ACC112 (cell line): ENCODE results near the gene VENTX.

Experiments used
- H2AFZ ChIP-seq: fragments of 200-600 bp; sonication (generic); one replicate; pipeline ENCODE4 v1.6.0; 2017; ENCODE audit warnings: antibody characterized with exemption, low read length; ENCODE audit not compliant: unreplicated experiment
- H3K27ac ChIP-seq: fragments of 200-600 bp; sonication (generic); 2 replicates; pipeline ENCODE4 v1.5.1; 2014; ENCODE audit warnings: low read depth, mild to moderate bottlenecking, antibody characterized with exemption, low read length, moderate library complexity
- H3K27me3 ChIP-seq: fragments of 200-600 bp; sonication (generic); 2 replicates; pipeline ENCODE4 v1.6.1; 2014; ENCODE audit warnings: mild to moderate bottlenecking, antibody characterized with exemption, low read length, moderate library complexity, mixed read lengths; ENCODE audit not compliant: insufficient read depth
- H3K36me3 ChIP-seq: fragments of 200-600 bp; sonication (generic); 2 replicates; pipeline ENCODE4 v1.6.1; 2016; ENCODE audit warnings: mild to moderate bottlenecking, antibody characterized with exemption, low read length, moderate library complexity, mixed read lengths; ENCODE audit not compliant: insufficient read depth
- H3K4me1 ChIP-seq: fragments of 200-600 bp; sonication (generic); one replicate; pipeline ENCODE4 v1.6.1; 2016; ENCODE audit warnings: low read length, mixed read lengths; ENCODE audit not compliant: insufficient read depth, unreplicated experiment, control insufficient read depth
- H3K4me3 ChIP-seq: fragments of 200-600 bp; sonication (generic); 2 replicates; pipeline ENCODE4 v1.5.1; 2014; ENCODE audit warnings: mild to moderate bottlenecking, low read depth, low read length
- H3K79me2 ChIP-seq: fragments of 200-600 bp; sonication (generic); one replicate; pipeline ENCODE4 v1.6.0; 2016; ENCODE audit warnings: low read length; ENCODE audit not compliant: control insufficient read depth, unreplicated experiment, insufficient read depth

VENTX gene

GRCh38 chr10:133202778-133203651, 34.6 kb upstream of the VENTX start:
- Histone ChIP-seq H3K36me3 (no peaks in the 10 kb centered on the region), H3K27ac (no peak overlapping the region), H3K27me3 (no peaks in the 10 kb centered on the region), H3K4me3 (no peak overlapping the region), H2AFZ (no peak overlapping the region), H3K79me2 (no peaks in the 10 kb centered on the region), H3K4me1 (no peaks in the 10 kb centered on the region)

- no peaks in the 10 kb centered on the region for H3K4me1 ChIP-seq
- H3K27me3 ChIP-seq: no peaks in the 10 kb centered on the region
- no peak overlapping the region for H3K27ac ChIP-seq
- H3K36me3 ChIP-seq: no peaks in the 10 kb centered on the region
- H3K79me2 ChIP-seq: no peaks in the 10 kb centered on the region
- no peak overlapping the region for H3K4me3 ChIP-seq
- no peak overlapping the region for H2AFZ ChIP-seq
Observed at GRCh38 chr10:133203652-133204195, 33.9 kb upstream of the VENTX start.

- H3K36me3 ChIP-seq: no peaks in the 10 kb centered on the region
Observed at GRCh38 chr10:133204226-133205015, 33.2 kb upstream of the VENTX start.

GRCh38 chr10:133205146-133205545, 32.5 kb upstream of the VENTX start:
- no peaks in the 10 kb centered on the region for H3K27me3 ChIP-seq
- H3K4me1 ChIP-seq: no peaks in the 10 kb centered on the region
- H3K27ac ChIP-seq: no peak overlapping the region
- no peak overlapping the region for H2AFZ ChIP-seq
- H3K36me3 ChIP-seq: no peaks in the 10 kb centered on the region
- no peak overlapping the region for H3K4me3 ChIP-seq
- H3K79me2 ChIP-seq: no peaks in the 10 kb centered on the region

More at GRCh38 chr10:133204226-133205015, 33.2 kb upstream of the VENTX start:
- Histone ChIP-seq H2AFZ (no peak overlapping the region), H3K27me3 (no peaks in the 10 kb centered on the region), H3K4me3 (no peak overlapping the region), H3K27ac (no peak overlapping the region), H3K79me2 (no peaks in the 10 kb centered on the region), H3K4me1 (no peaks in the 10 kb centered on the region)

- H3K4me1 ChIP-seq: no peaks in the 10 kb centered on the region
- no peaks in the 10 kb centered on the region for H3K36me3 ChIP-seq
- no peaks in the 10 kb centered on the region for H3K79me2 ChIP-seq
- H3K27me3 ChIP-seq: no peaks in the 10 kb centered on the region
- H3K4me3 ChIP-seq: no peak overlapping the region
- no peak overlapping the region for H3K27ac ChIP-seq
- no peak overlapping the region for H2AFZ ChIP-seq
Observed at GRCh38 chr10:133206356-133207040, 31.2 kb upstream of the VENTX start.

- H3K36me3 ChIP-seq: no peaks in the 10 kb centered on the region
- no peaks in the 10 kb centered on the region for H3K27me3 ChIP-seq
- H2AFZ ChIP-seq: no peak overlapping the region
- H3K27ac ChIP-seq: no peak overlapping the region
- H3K4me3 ChIP-seq: no peak overlapping the region
- H3K4me1 ChIP-seq: no peaks in the 10 kb centered on the region
- H3K79me2 ChIP-seq: no peaks in the 10 kb centered on the region
Observed at GRCh38 chr10:133207041-133207600, 30.5 kb upstream of the VENTX start.

- no peaks in the 10 kb centered on the region for H3K4me1 ChIP-seq
Observed at GRCh38 chr10:133207627-133208026, 30.0 kb upstream of the VENTX start.

GRCh38 chr10:133208466-133208865, 29.2 kb upstream of the VENTX start:
- no peak overlapping the region for H3K4me3 ChIP-seq
- no peak overlapping the region for H3K27ac ChIP-seq
- no peaks in the 10 kb centered on the region for H3K27me3 ChIP-seq
- no peaks in the 10 kb centered on the region for H3K36me3 ChIP-seq
- H3K4me1 ChIP-seq: no peaks in the 10 kb centered on the region
- no peaks in the 10 kb centered on the region for H3K79me2 ChIP-seq
- no peak overlapping the region for H2AFZ ChIP-seq

More at GRCh38 chr10:133207627-133208026, 30.0 kb upstream of the VENTX start:
- Histone ChIP-seq H3K27me3 (no peaks in the 10 kb centered on the region), H3K36me3 (no peaks in the 10 kb centered on the region), H3K27ac (no peak overlapping the region), H3K79me2 (no peaks in the 10 kb centered on the region), H3K4me3 (no peak overlapping the region), H2AFZ (no peak overlapping the region)

GRCh38 chr10:133209117-133209516, 28.5 kb upstream of the VENTX start:
- Histone ChIP-seq H3K4me1 (no peaks in the 10 kb centered on the region), H3K36me3 (no peaks in the 10 kb centered on the region), H3K27me3 (no peaks in the 10 kb centered on the region), H3K79me2 (no peaks in the 10 kb centered on the region), H3K27ac (no peak overlapping the region), H3K4me3 (no peak overlapping the region), H2AFZ (no peak overlapping the region)

GRCh38 chr10:133209641-133210040, 28.0 kb upstream of the VENTX start:
- H3K79me2 ChIP-seq: no peaks in the 10 kb centered on the region
- no peak overlapping the region for H3K4me3 ChIP-seq
- no peaks in the 10 kb centered on the region for H3K27me3 ChIP-seq
- no peak overlapping the region for H2AFZ ChIP-seq
- no peaks in the 10 kb centered on the region for H3K36me3 ChIP-seq
- H3K27ac ChIP-seq: no peak overlapping the region
- H3K4me1 ChIP-seq: no peaks in the 10 kb centered on the region
